BLaER1 treated with 17β-estradiol and CSF1 and Interleukin-3, amounts not matched to agents 10 nM and 100 nM (cell line): ENCODE results near the gene PLEKHG3.

ENCODE experiments used
- H3K27ac ChIP-seq, 11 experiments: shearing (Covaris generic); formaldehyde crosslinking; 2 replicates each; pipeline ENCODE4 v1.8.1; 2022
- H3K27me3 ChIP-seq, 11 experiments: shearing (Covaris generic); formaldehyde crosslinking; 2 replicates each; pipeline ENCODE4 v1.8.1; 2022
- H3K36me3 ChIP-seq, 11 experiments: shearing (Covaris generic); formaldehyde crosslinking; 2 replicates each; pipeline ENCODE4 v1.8.1; 2022
- H3K4me1 ChIP-seq, 10 experiments: shearing (Covaris generic); formaldehyde crosslinking; 2 replicates each; pipeline ENCODE4 v1.8.1; 2022
- H3K4me2 ChIP-seq, 11 experiments: shearing (Covaris generic); formaldehyde crosslinking; 2 replicates each; pipeline ENCODE4 v1.8.1; 2022
- H3K4me3 ChIP-seq, 10 experiments: shearing (Covaris generic); formaldehyde crosslinking; 2 replicates each; pipeline ENCODE4 v1.8.1; 2022
- H3K9ac ChIP-seq, 11 experiments: shearing (Covaris generic); formaldehyde crosslinking; 2 replicates each; pipeline ENCODE4 v1.8.1; 2022
- H3K9me3 ChIP-seq, 11 experiments: shearing (Covaris generic); formaldehyde crosslinking; replicated peaks in 1 of 11; 2 replicates each; pipeline ENCODE4 v1.8.1; 2022
- H4K20me1 ChIP-seq, 11 experiments: shearing (Covaris generic); formaldehyde crosslinking; 2 replicates each; pipeline ENCODE4 v1.8.1; 2022
- Cebpa-rat ChIP-seq, 11 experiments: shearing (Covaris generic); IDR thresholded peaks; 2 replicates each; pipeline ENCODE4 v1.8.1; 2022

Gene PLEKHG3

GRCh38 chr14:64723691-64724577, 19.7 kb downstream of the PLEKHG3 start:
- H3K27ac ChIP-seq, result no peak overlapping the region
- no peak overlapping the region for H3K4me3 ChIP-seq
- no peak overlapping the region for H3K9ac ChIP-seq
- peak overlapping the region in 9 of 11 experiments; percentile 77 to 96 (median 88); a peak in 17 of 22 replicates for H3K4me2 ChIP-seq
- H3K9me3 ChIP-seq, result no peaks in the 10 kb centered on the region
- H3K27me3 ChIP-seq, result no peaks in the 10 kb centered on the region
- peaks cover 0 to 15% (median 0%) of the 10 kb centered on the region in 11 experiments; a peak in 1 of 22 replicates for H3K36me3 ChIP-seq
- TF ChIP-seq Cebpa-rat (IDR thresholded peaks at IDR 0.05), result no peak
- H3K4me1 ChIP-seq, result peaks cover 38 to 71% (median 68%) of the 10 kb centered on the region in 10 experiments
- peaks cover 0 to 9% (median 0%) of the 10 kb centered on the region in 11 experiments; a peak in 6 of 22 replicates for H4K20me1 ChIP-seq

DNA sequence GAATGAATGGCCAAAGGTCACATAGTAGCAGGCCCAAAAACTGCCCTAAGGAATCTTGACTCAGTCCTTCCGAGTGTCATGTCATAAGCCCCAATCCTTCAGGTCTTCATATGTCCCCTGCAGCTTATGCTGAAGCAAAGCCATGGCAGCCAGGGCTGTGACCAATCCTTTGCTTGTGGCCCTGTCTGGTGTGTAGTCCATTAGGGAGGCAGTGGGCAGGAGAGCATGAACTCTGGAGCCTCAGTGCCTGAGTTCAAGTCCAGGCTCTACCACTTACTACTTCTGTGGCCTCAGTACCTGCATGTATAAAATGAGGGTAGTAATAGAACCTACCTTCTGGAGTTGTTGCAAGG, 20.3 kb downstream of the PLEKHG3 start:
- Histone ChIP-seq H3K9me3 (no peaks in the 10 kb centered on the region), H3K27me3 (no peaks in the 10 kb centered on the region), H3K27ac (no peak overlapping the region), H3K36me3 (peaks cover 0 to 17% (median 0%) of the 10 kb centered on the region in 11 experiments; a peak in 1 of 22 replicates), H3K9ac (no peak overlapping the region), H3K4me1 (peaks cover 38 to 77% (median 74%) of the 10 kb centered on the region in 10 experiments), H4K20me1 (peaks cover 0 to 9% (median 0%) of the 10 kb centered on the region in 11 experiments; a peak in 6 of 22 replicates), H3K4me3 (no peak overlapping the region), H3K4me2 (peak overlapping the region in 9 of 11 experiments; percentile 44 to 95 (median 77); a peak in 16 of 22 replicates)
- TF ChIP-seq Cebpa-rat (IDR thresholded peaks at IDR 0.05), result no peak

DNA sequence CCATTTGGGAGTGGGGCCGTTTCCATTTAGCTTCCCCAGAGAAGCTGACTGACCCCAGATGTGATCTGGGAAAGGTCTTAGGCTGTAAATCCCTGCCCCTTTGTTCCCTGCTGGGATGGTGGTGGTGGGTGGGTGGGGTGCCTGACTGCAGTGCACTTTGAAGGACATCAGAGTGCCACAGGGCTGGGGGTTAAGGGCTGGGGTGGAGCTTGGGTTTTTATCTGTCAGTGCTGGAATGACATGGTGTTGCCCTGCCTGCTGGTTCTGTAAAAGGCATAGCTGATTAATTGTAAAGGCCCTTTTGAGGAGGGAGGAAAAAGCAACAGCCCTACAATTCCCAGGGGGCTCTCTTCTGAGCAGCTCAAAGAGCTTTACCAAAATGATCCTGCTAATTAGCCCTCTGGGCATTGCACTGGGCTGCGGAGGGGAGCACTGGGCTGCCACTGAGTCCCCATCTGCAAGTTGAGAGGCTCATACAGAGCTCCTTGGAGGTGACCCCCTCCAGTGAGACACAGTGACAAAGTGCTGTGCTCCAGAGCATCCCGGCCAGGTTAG, 21.1 kb downstream of the PLEKHG3 start:
- no peak overlapping the region for H3K4me3 ChIP-seq
- H3K27me3 ChIP-seq, result no peaks in the 10 kb centered on the region
- peak overlapping the region in 9 of 11 experiments; percentile 44 to 95 (median 77); a peak in 18 of 22 replicates for H3K4me2 ChIP-seq
- H3K36me3 ChIP-seq, result peaks cover 0 to 17% (median 0%) of the 10 kb centered on the region in 11 experiments; a peak in 1 of 22 replicates
- H4K20me1 ChIP-seq, result peaks cover 0 to 9% (median 0%) of the 10 kb centered on the region in 11 experiments; a peak in 6 of 22 replicates
- no peaks in the 10 kb centered on the region for H3K9me3 ChIP-seq
- no peak for TF ChIP-seq Cebpa-rat (IDR thresholded peaks at IDR 0.05)
- no peak overlapping the region for H3K27ac ChIP-seq
- H3K4me1 ChIP-seq, result peaks cover 38 to 82% (median 79%) of the 10 kb centered on the region in 10 experiments
- peak overlapping the region in 1 of 11 experiments; percentile 29; a peak in 1 of 22 replicates for H3K9ac ChIP-seq

GRCh38 chr14:64725879-64726584, 21.8 kb downstream of the PLEKHG3 start:
- no peaks in the 10 kb centered on the region for H3K9me3 ChIP-seq
- H3K4me3 ChIP-seq, result no peak overlapping the region
- H3K27ac ChIP-seq, result no peak overlapping the region
- H4K20me1 ChIP-seq, result peaks cover 0 to 9% (median 0%) of the 10 kb centered on the region in 11 experiments; a peak in 6 of 22 replicates
- peaks cover 36 to 79% (median 74%) of the 10 kb centered on the region in 10 experiments for H3K4me1 ChIP-seq
- H3K27me3 ChIP-seq, result no peaks in the 10 kb centered on the region
- H3K4me2 ChIP-seq, result peak overlapping the region in 10 of 11 experiments; percentile 22 to 95 (median 76); a peak in 19 of 22 replicates
- peaks cover 0 to 23% (median 0%) of the 10 kb centered on the region in 11 experiments; a peak in 1 of 22 replicates for H3K36me3 ChIP-seq
- H3K9ac ChIP-seq, result peak overlapping the region in 1 of 11 experiments; percentile 29; a peak in 1 of 22 replicates
- TF ChIP-seq Cebpa-rat (IDR thresholded peaks at IDR 0.05), result no peak

- Histone ChIP-seq H3K4me1 (peaks cover 31 to 74% (median 69%) of the 10 kb centered on the region in 10 experiments), H3K4me2 (peak overlapping the region in 10 of 11 experiments; percentile 9 to 95 (median 68); a peak in 17 of 22 replicates), H3K27me3 (no peaks in the 10 kb centered on the region), H3K9me3 (no peaks in the 10 kb centered on the region), H4K20me1 (peaks cover 0 to 9% (median 0%) of the 10 kb centered on the region in 11 experiments; a peak in 6 of 22 replicates), H3K36me3 (peaks cover 0 to 26% (median 0%) of the 10 kb centered on the region in 11 experiments; a peak in 1 of 22 replicates), H3K4me3 (no peak overlapping the region), H3K27ac (no peak overlapping the region), H3K9ac (no peak overlapping the region)
- no peak for TF ChIP-seq Cebpa-rat (IDR thresholded peaks at IDR 0.05)
These were observed 22.3 kb downstream of the PLEKHG3 start for GRCh38 chr14:64726585-64726890.

- Histone ChIP-seq H3K9ac (no peak overlapping the region), H4K20me1 (peaks cover 0 to 9% (median 0%) of the 10 kb centered on the region in 11 experiments; a peak in 6 of 22 replicates), H3K4me3 (no peak overlapping the region), H3K4me1 (peaks cover 21 to 63% (median 58%) of the 10 kb centered on the region in 10 experiments), H3K27me3 (no peaks in the 10 kb centered on the region), H3K4me2 (no peak overlapping the region), H3K27ac (no peak overlapping the region), H3K9me3 (no peaks in the 10 kb centered on the region), H3K36me3 (peaks cover 0 to 37% (median 0%) of the 10 kb centered on the region in 11 experiments; a peak in 5 of 22 replicates)
- TF ChIP-seq Cebpa-rat (IDR thresholded peaks at IDR 0.05), result no peak
These were observed 23.4 kb downstream of the PLEKHG3 start for GRCh38 chr14:64727551-64728071.

GRCh38 chr14:64728106-64728505, 23.9 kb downstream of the PLEKHG3 start:
- Histone ChIP-seq H3K27ac (no peak overlapping the region), H3K4me2 (no peak overlapping the region), H3K36me3 (peaks cover 0 to 42% (median 0%) of the 10 kb centered on the region in 11 experiments; a peak in 5 of 22 replicates)

DNA sequence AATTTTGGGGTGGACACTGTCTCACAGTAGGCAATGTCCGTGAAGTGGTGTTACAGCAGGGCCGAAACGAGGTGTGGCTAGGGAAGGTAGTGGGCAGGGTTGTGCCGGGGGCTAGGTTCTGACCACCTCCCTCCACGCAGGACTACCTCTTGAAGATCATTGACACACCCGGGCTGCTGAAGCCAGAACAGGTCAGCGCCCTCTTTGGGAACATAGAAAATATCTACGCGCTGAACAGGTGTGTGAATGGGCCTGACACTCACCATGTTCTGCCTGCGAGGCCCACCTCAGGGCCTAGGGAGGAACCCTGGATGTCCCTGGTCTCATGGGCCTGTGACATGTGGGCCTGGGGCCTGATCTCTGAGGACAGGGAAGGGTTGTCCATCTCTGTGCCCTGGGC, 24.6 kb downstream of the PLEKHG3 start:
- no peak overlapping the region for H3K9ac ChIP-seq
- H3K27ac ChIP-seq, result no peak overlapping the region
- no peaks in the 10 kb centered on the region for H3K27me3 ChIP-seq
- peaks cover 9 to 53% (median 48%) of the 10 kb centered on the region in 10 experiments for H3K4me1 ChIP-seq
- peaks cover 0 to 42% (median 0%) of the 10 kb centered on the region in 11 experiments; a peak in 5 of 22 replicates for H3K36me3 ChIP-seq
- no peak overlapping the region for H3K4me3 ChIP-seq
- no peak for TF ChIP-seq Cebpa-rat (IDR thresholded peaks at IDR 0.05)
- peaks cover 0 to 9% (median 0%) of the 10 kb centered on the region in 11 experiments; a peak in 6 of 22 replicates for H4K20me1 ChIP-seq
- no peaks in the 10 kb centered on the region for H3K9me3 ChIP-seq
- peak overlapping the region in 8 of 11 experiments; percentile 14 to 62 (median 51); a peak in 10 of 22 replicates for H3K4me2 ChIP-seq

More at GRCh38 chr14:64728106-64728505, 23.9 kb downstream of the PLEKHG3 start:
- no peak for TF ChIP-seq Cebpa-rat (IDR thresholded peaks at IDR 0.05)
- no peaks in the 10 kb centered on the region for H3K9me3 ChIP-seq
- H3K9ac ChIP-seq, result no peak overlapping the region
- H3K4me3 ChIP-seq, result no peak overlapping the region
- no peaks in the 10 kb centered on the region for H3K27me3 ChIP-seq
- peaks cover 16 to 58% (median 53%) of the 10 kb centered on the region in 10 experiments for H3K4me1 ChIP-seq
- peaks cover 0 to 9% (median 0%) of the 10 kb centered on the region in 11 experiments; a peak in 6 of 22 replicates for H4K20me1 ChIP-seq
